Uterus (tissue), 4 donors: ENCODE results near the gene LRP3. TPM values are rescaled to one million over a fixed set of nuclear protein-coding genes. Genes with fewer than 3 reads are reported as not detected.

ENCODE experiments used
- DNase-seq, 2 donors: peaks; one replicate each; pipeline ENCODE4 v3.0.0-alpha.2; 2019 to 2020
- H3K27ac ChIP-seq, 2 donors: fragments of 200-600 bp; sonication (generic); 1 replicate in 1 of 2; 2 replicates in 1 of 2; pipeline ENCODE4 v1.5.1; 2016 to 2018
- H3K27me3 ChIP-seq, 2 donors: fragments of 200-600 bp; sonication (generic); one replicate each; pipeline ENCODE4 v1.5.1; 2018 to 2019; ENCODE audit warnings: control low read depth in 1 of 2
- H3K36me3 ChIP-seq, 2 donors: fragments of 200-600 bp; sonication (generic); one replicate each; pipeline ENCODE4 v1.5.1; 2019; ENCODE audit warnings: control low read depth in 1 of 2
- H3K4me1 ChIP-seq, 2 donors: fragments of 200-600 bp; sonication (generic); one replicate each; pipeline ENCODE4 v1.5.1; 2018 to 2019; ENCODE audit warnings: control low read depth in 1 of 2
- H3K4me3 ChIP-seq, 2 donors: fragments of 200-600 bp; sonication (generic); 1 replicate in 1 of 2; 2 replicates in 1 of 2; pipeline ENCODE4 v1.5.1; 2018 to 2019; ENCODE audit warnings: mild to moderate bottlenecking in 1 of 2
- H3K9me3 ChIP-seq, 2 donors: fragments of 200-600 bp; sonication (generic); one replicate each; pipeline ENCODE4 v1.5.1; 2019; ENCODE audit warnings: control low read depth in 1 of 2
- CTCF ChIP-seq, 4 experiments: fragments of 200-600 bp in 2 of 4; fragments of 450-650 bp in 2 of 4; sonication (generic) in 2 of 4; IDR thresholded peaks; one replicate each; pipeline ENCODE4 v1.5.1; 2016 to 2019; ENCODE audit warnings: antibody characterized with exemption in 4 of 4, mild to moderate bottlenecking in 2 of 4, moderate library complexity in 1 of 4
- POLR2A ChIP-seq, 2 donors: fragments of 450-650 bp; IDR thresholded peaks; one replicate each; pipeline ENCODE4 v1.6.1; 2016; ENCODE audit warnings: antibody characterized with exemption in 2 of 2, mild to moderate bottlenecking in 1 of 2, moderate library complexity in 1 of 2
- intact Hi-C: fragments of 100-400 bp; cut with DNase I; formaldehyde crosslinking; loops from one replicate; pipeline ENCODE4 v1.15.1; 2023; ENCODE audit warnings: low total_unique reads
- total RNA-seq, 4 donors: library from RNA; depleted of rRNA in 3 of 4; stranded (reverse); fragments of >200 nt in 3 of 4; gene quantifications; one replicate each; pipeline versions ENCODE4 v1.1.0 to v1.2.4, GENCODE V29; 2014 to 2023
- donor health status: DM: yes; HTN: yes; CAD: no.

LRP3 gene
- total RNA-seq, 4 donors from 2014 or later = 5.9 to 26.9 (median 23.3) TPM

DNA sequence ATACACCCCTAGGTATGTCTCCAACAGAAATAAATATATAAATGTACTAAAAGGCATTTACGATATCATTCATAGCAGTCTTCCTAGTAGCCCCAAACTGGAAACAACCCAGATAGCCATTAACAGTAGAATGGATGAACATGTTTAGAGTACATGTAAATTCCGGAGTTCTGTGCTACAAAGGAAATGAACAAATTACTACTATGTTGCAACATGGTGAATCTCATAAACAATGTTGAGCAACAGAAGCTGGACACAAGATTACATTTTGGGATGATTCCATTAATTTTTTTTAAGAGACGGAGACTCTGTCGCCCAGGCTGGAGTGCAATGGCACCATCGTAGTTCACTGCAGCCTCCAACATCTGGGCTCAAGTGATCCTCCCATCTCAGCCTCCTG is 37.4 kb downstream of the LRP3 start:
- Histone ChIP-seq H3K27me3 (peaks cover 5 to 20% of the 10 kb centered on the region in 2 donors), H3K4me3 (no peak overlapping the region), H3K9me3 (peaks cover 0 to 23% of the 10 kb centered on the region in 2 donors), H3K4me1 (no peaks in the 10 kb centered on the region), H3K36me3 (no peaks in the 10 kb centered on the region), H3K27ac (no peak overlapping the region)
- TF ChIP-seq CTCF (IDR thresholded peaks at IDR 0.05) (no peak), POLR2A (IDR thresholded peaks at IDR 0.05) (no peak)
- DNase-seq = no peak
- intact Hi-C loops = no loop called here

- intact Hi-C loops = no loop called here
- DNase-seq = no peak
These were observed 38.5 kb downstream of the LRP3 start for GRCh38 chr19:33232656-33233055.

DNA sequence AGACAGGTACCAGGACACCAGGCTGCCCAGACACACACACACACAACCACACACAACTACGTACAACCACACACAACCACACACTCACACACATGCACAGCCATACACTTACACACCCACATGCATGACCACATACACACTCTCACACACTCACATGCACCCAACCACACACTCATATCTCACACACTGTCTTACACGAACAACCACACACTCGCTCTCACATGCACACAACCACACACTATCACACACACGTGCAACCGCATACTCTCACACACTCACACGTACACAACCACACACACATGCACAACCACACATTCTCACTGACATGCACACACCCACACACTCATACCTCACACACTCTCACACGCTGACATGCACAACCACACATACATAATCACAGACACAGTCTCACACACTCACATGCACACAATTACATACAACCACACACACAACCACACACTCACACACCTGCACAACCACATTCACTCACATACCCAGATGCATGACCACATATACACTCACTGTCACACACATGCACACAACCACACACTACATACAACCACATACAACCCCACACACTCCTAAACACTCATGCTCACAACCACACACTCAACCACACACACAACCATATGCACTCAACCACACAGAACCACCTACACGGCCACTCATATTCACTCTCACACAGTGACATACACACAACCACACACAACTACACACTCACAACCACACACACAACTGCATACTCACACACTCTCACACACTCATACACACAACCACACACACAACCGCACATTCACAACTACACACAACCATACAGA is 39.1 kb downstream of the LRP3 start:
- peaks cover 0 to 7% of the 10 kb centered on the region in 2 donors for H3K9me3 ChIP-seq
- H3K27ac ChIP-seq = no peak overlapping the region
- H3K4me1 ChIP-seq = no peaks in the 10 kb centered on the region
- no peak for DNase-seq
- no peaks in the 10 kb centered on the region for H3K36me3 ChIP-seq
- intact Hi-C loops = no loop called here
- TF ChIP-seq POLR2A (IDR thresholded peaks at IDR 0.05) = no peak
- no peak for TF ChIP-seq CTCF (IDR thresholded peaks at IDR 0.05)
- H3K4me3 ChIP-seq = no peak overlapping the region
- peaks cover 0 to 6% of the 10 kb centered on the region in 2 donors for H3K27me3 ChIP-seq

More at GRCh38 chr19:33232656-33233055, 38.5 kb downstream of the LRP3 start:
- Histone ChIP-seq H3K4me1 (no peaks in the 10 kb centered on the region), H3K27me3 (peaks cover 0 to 11% of the 10 kb centered on the region in 2 donors), H3K27ac (no peak overlapping the region), H3K9me3 (peaks cover 0 to 13% of the 10 kb centered on the region in 2 donors), H3K36me3 (no peaks in the 10 kb centered on the region), H3K4me3 (no peak overlapping the region)
- TF ChIP-seq CTCF (IDR thresholded peaks at IDR 0.05) = no peak
- TF ChIP-seq POLR2A (IDR thresholded peaks at IDR 0.05) = no peak

DNA sequence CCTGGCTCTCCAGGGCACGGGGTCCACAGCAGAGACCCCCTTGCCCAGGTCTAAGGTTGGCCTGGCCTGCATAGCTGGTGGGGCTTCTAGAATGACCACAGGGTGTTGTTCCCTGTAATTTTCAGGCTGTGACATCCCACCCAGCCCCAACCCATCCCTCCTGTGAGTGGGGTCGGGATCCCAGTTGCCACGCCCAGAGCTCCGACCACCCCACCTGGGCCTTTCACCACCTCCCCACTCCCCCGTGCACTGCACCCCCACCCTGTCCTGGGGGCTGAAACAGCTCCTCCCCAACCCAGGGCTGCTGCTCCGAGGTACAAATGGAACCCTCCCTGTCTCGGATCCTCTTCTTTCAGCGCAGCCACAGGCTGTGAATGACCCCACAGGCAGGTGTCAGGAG is 40.0 kb downstream of the LRP3 start:
- intact Hi-C loops = no loop called here

More for the DNA sequence above, 40.0 kb downstream of the LRP3 start:
- Histone ChIP-seq H3K9me3 (no peaks in the 10 kb centered on the region), H3K4me1 (no peaks in the 10 kb centered on the region), H3K36me3 (no peaks in the 10 kb centered on the region), H3K27ac (no peak overlapping the region), H3K4me3 (no peak overlapping the region), H3K27me3 (no peaks in the 10 kb centered on the region)
- TF ChIP-seq CTCF (IDR thresholded peaks at IDR 0.05) (no peak), POLR2A (IDR thresholded peaks at IDR 0.05) (no peak)
- no peak for DNase-seq
